Neural progenitor cell (in vitro differentiated cells): ENCODE data around the gene NEXN.

Experiments used
- EZH2 ChIP-seq: fragments of 200-600 bp; sonication (generic); IDR thresholded peaks from 2 replicates; pipeline ENCODE4 v1.6.1; 2017; ENCODE audit warnings: antibody characterized with exemption, mild to moderate bottlenecking, moderate library complexity
- TF ChIP-seq, protein P1 (sequence below): fragments of 200-600 bp; sonication (generic); IDR thresholded peaks from 2 replicates; pipeline ENCODE4 v1.5.1; 2017; ENCODE audit warnings: antibody characterized with exemption, mild to moderate bottlenecking

DNA sequence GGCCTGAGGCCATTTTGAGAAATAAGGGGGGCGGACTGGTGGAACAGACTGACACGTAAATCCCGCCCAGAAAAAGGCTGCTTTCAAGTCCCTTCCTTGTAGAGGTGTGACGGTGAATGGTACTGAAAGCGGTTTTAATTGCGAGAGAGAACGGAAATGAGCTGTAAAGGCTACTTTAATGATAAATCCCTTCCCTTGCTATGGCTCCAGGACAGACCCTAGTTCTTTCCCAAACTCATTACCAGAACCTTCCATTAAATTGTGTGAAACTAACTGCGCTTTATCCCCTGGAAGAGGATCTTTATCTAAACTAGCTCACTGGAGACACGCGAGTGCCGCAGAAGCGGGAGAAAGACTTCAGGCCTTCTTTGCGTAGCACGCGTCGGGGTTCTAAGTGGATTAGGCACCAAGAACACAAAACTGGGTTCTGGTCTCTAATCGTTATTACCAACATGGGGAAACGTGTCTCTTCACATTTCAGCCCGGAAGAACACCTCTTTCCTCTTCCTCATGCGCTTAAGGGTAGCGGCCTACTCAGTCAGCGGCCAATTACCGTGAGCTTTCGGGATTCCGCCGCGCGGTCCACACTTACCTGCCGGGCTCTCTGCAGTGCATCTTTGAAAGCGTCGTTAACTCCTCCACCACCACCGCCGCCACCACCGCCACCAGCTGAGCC is 90.0 kb downstream of the NEXN start:
- TF ChIP-seq, protein P1, sequence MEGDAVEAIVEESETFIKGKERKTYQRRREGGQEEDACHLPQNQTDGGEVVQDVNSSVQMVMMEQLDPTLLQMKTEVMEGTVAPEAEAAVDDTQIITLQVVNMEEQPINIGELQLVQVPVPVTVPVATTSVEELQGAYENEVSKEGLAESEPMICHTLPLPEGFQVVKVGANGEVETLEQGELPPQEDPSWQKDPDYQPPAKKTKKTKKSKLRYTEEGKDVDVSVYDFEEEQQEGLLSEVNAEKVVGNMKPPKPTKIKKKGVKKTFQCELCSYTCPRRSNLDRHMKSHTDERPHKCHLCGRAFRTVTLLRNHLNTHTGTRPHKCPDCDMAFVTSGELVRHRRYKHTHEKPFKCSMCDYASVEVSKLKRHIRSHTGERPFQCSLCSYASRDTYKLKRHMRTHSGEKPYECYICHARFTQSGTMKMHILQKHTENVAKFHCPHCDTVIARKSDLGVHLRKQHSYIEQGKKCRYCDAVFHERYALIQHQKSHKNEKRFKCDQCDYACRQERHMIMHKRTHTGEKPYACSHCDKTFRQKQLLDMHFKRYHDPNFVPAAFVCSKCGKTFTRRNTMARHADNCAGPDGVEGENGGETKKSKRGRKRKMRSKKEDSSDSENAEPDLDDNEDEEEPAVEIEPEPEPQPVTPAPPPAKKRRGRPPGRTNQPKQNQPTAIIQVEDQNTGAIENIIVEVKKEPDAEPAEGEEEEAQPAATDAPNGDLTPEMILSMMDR, result no peak
- TF ChIP-seq EZH2, result no peak
